Measurements from ENCODE around the gene FEZ2. TPM values are rescaled to one million over a fixed set of nuclear protein-coding genes. Genes with fewer than 3 reads are reported as not detected.

FEZ2 gene
- total and polyA plus RNA-seq, 2 of the 8 experiments (the other 6 are each of a cell fraction or from before 2014, with no cell fraction given): 7.5 to 16.4 TPM

GRCh38 chr2:36596397-36596796 is 1.6 kb downstream of the FEZ2 start (continued):
- no peak for TF ChIP-seq TAF1 (IDR thresholded peaks at IDR 0.05; ENCODE audit: low read depth, low read length)
- TF ChIP-seq, protein P1, sequence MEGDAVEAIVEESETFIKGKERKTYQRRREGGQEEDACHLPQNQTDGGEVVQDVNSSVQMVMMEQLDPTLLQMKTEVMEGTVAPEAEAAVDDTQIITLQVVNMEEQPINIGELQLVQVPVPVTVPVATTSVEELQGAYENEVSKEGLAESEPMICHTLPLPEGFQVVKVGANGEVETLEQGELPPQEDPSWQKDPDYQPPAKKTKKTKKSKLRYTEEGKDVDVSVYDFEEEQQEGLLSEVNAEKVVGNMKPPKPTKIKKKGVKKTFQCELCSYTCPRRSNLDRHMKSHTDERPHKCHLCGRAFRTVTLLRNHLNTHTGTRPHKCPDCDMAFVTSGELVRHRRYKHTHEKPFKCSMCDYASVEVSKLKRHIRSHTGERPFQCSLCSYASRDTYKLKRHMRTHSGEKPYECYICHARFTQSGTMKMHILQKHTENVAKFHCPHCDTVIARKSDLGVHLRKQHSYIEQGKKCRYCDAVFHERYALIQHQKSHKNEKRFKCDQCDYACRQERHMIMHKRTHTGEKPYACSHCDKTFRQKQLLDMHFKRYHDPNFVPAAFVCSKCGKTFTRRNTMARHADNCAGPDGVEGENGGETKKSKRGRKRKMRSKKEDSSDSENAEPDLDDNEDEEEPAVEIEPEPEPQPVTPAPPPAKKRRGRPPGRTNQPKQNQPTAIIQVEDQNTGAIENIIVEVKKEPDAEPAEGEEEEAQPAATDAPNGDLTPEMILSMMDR (IDR thresholded peaks at IDR 0.05; ENCODE audit: control extremely low read depth in 1 of 3, insufficient read depth in 1 of 3, low read depth in 1 of 3, low read length in 3 of 3): no peak
- TF ChIP-seq E2F6 (IDR thresholded peaks at IDR 0.05): no peak
- TF ChIP-seq, protein P2, sequence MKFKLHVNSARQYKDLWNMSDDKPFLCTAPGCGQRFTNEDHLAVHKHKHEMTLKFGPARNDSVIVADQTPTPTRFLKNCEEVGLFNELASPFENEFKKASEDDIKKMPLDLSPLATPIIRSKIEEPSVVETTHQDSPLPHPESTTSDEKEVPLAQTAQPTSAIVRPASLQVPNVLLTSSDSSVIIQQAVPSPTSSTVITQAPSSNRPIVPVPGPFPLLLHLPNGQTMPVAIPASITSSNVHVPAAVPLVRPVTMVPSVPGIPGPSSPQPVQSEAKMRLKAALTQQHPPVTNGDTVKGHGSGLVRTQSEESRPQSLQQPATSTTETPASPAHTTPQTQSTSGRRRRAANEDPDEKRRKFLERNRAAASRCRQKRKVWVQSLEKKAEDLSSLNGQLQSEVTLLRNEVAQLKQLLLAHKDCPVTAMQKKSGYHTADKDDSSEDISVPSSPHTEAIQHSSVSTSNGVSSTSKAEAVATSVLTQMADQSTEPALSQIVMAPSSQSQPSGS (IDR thresholded peaks at IDR 0.05; ENCODE audit: low read length): no peak
- no peak for TF ChIP-seq KDM5A (IDR thresholded peaks at IDR 0.05; ENCODE audit: low read length)
